GM12874 (cell line): ENCODE results near the gene DYSF.

Source experiments
- CTCF ChIP-seq: IDR thresholded peaks from 2 replicates; pipeline ENCODE4 v1.5.1; 2011; ENCODE audit warnings: low read depth, mild to moderate bottlenecking, control low read depth, low read length, moderate library complexity; ENCODE audit not compliant: insufficient read depth

Gene DYSF

GRCh38 chr2:71609958-71610357 is 156.6 kb downstream of the DYSF start:
- TF ChIP-seq CTCF: no peak

GRCh38 chr2:71610671-71611070 is 157.3 kb downstream of the DYSF start:
- TF ChIP-seq CTCF: no peak

- TF ChIP-seq CTCF: no peak
Measured at GRCh38 chr2:71611247-71611646, 157.9 kb downstream of the DYSF start.

GRCh38 chr2:71611781-71612527 is 158.6 kb downstream of the DYSF start:
- no peak for TF ChIP-seq CTCF

- TF ChIP-seq CTCF: no peak
Measured at GRCh38 chr2:71612581-71613402, 159.4 kb downstream of the DYSF start.

GRCh38 chr2:71613403-71613952 is 160.1 kb downstream of the DYSF start:
- no peak for TF ChIP-seq CTCF
